NOMO-1 treated with DMSO at 0.1 percent for 48 hours (cell line): Measurements from ENCODE around the gene FHL1.
"Not testable (repeated sequence)": the region's sequence is repeated elsewhere in the genome, so short reads cannot be mapped to it uniquely, and the experiment has no call there.

Experiments
- DNase-seq: peaks from one replicate; lab custom pipeline; 2025; ENCODE audit not compliant: unreplicated experiment; lab: John Stamatoyannopoulos, UW

The FHL1 gene

GRCh38 chrX:136206916-136207315 lies 59.6 kb downstream of the FHL1 start:
- no peak for DNase-seq

DNA sequence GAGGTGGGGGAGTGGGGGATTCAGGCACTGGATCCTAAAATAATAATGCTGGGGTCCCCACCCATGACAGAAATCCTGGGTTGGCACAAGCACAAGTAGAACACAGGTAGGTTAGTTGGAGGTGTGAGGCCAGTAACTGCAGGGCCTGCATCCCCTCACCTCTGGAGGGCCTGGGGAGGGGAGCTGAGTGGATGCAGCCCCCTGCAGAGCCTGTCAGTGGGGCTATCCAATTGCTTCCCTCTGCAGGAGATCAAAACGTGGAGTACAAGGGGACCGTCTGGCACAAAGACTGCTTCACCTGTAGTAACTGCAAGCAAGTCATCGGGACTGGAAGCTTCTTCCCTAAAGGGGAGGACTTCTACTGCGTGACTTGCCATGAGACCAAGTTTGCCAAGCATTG lies 60.2 kb downstream of the FHL1 start:
- DNase-seq, result no peak

GRCh38 chrX:136209016-136209738 lies 61.8 kb downstream of the FHL1 start:
- peak; percentile 0 for DNase-seq

- no peak for DNase-seq
Observed at GRCh38 chrX:136209751-136210150, 62.4 kb downstream of the FHL1 start.

GRCh38 chrX:136210243-136210642 lies 62.9 kb downstream of the FHL1 start:
- DNase-seq, result peak; percentile 34

GRCh38 chrX:136210806-136211205 lies 63.5 kb downstream of the FHL1 start:
- peak; percentile 42 for DNase-seq

- no peak for DNase-seq
Observed at GRCh38 chrX:136211766-136212556, 64.6 kb downstream of the FHL1 start.

GRCh38 chrX:136212557-136213111 lies 65.3 kb downstream of the FHL1 start:
- DNase-seq, result no peak

DNA sequence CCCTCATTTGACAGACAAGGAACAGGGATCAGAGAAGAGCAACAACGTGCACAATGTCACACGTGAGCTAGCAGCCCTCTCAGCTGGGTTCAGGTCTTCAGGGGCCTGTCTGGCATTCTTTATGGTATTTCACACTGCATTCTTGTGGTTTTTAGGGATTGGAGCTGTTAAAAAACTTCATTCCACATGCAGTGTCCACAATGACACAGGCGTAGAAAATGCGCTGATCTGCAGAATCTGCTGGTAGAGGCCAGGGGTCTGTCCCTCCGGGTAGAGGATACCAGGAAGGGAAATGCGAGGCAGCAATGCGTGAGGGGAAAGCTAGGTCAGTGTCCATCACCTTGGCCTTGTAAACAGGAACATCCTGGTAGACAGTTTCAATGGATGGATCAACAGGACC lies 67.2 kb downstream of the FHL1 start:
- DNase-seq, result no peak

DNA sequence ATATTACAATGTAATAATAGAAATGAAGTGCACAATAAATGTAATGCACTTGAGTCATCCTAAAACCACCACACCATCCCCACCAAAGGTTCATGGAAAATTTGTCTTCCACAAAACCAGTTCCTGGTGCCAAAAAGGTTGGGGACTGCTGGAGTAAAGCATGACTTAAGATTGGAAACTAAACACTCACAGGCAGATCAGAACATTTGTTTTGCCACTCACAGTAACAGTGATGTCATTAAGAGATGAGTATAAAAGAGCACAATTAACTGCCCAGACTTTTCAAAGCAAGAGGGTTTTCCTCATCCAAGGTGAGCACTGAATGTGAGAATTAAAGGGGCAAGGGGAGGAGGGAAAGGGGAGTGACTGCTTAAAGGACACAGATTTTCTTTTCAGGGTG lies 68.2 kb downstream of the FHL1 start:
- DNase-seq, result no peak

- no peak for DNase-seq
Observed at GRCh38 chrX:136219893-136220292, 72.6 kb downstream of the FHL1 start.

- no peak for DNase-seq
Observed at GRCh38 chrX:136220540-136220939, 73.2 kb downstream of the FHL1 start.

DNA sequence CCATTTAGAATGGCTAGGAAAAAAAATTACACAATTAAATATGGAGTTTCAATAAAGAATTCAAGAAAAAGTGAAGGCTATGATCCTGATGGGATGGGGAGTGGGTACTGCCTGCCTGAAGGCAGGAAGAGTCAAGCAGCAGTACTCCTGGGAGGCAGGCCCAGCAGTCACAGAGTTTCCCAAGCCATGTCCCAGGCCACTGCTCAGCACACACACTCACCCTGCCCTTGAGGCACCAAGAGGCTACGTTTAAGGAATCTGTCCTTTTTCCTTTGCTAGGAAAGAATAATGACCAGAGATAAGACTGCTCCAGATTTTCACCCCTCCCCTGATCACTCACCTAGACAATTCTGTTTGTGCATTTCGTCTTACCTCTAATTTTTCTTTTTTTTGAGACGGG lies 73.6 kb downstream of the FHL1 start:
- no peak for DNase-seq

DNA sequence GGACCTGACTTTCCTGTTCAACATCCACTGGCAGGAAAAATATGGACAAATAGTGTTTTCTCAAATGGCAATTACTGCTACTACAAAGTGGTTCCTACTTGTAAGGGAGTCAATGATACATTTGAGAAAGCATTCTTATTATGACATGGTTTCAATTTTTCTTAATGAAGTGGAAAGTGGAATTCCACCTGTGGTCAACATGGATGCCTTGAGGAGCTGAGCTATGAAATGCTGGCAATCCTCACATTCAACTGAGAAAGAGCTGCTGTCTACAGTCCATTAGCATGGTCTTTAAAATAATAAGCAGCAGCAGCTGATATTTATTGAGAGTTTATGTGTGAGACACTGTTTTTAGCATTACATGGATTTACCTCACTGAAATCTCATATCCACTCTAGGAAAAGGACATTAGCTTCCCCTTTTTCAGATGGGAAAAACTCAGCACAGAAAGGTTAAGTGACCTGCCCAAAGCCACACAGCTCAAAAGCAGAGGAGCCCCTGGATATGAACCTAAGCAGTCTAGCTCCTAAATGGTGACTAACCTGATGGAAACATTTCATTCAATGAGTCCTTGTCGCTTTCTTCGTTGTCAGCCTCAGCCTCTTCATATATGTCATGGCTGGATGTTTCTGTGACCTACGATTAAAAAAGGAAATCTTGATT lies 74.6 kb downstream of the FHL1 start:
- DNase-seq, result no peak

DNA sequence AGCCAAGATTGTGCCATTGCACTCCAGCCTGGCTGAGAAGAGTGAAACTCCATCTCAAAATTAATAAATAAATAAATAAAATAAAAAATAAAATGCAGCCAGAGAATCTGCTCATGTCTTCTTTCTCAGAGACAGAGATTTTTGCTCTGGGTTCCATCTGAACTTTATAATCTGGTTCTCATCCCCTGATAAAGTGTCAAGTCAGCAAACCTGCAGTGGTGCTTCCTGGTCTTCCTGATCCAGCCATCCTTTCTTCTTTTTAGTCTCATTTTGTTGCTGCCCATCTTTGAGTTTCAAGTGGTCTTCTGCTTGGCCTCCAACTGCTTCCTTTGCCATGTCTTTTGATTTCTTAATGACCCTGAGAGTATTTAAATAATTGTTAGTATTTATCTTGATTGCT lies 79.7 kb downstream of the FHL1 start:
- no peak for DNase-seq

DNA sequence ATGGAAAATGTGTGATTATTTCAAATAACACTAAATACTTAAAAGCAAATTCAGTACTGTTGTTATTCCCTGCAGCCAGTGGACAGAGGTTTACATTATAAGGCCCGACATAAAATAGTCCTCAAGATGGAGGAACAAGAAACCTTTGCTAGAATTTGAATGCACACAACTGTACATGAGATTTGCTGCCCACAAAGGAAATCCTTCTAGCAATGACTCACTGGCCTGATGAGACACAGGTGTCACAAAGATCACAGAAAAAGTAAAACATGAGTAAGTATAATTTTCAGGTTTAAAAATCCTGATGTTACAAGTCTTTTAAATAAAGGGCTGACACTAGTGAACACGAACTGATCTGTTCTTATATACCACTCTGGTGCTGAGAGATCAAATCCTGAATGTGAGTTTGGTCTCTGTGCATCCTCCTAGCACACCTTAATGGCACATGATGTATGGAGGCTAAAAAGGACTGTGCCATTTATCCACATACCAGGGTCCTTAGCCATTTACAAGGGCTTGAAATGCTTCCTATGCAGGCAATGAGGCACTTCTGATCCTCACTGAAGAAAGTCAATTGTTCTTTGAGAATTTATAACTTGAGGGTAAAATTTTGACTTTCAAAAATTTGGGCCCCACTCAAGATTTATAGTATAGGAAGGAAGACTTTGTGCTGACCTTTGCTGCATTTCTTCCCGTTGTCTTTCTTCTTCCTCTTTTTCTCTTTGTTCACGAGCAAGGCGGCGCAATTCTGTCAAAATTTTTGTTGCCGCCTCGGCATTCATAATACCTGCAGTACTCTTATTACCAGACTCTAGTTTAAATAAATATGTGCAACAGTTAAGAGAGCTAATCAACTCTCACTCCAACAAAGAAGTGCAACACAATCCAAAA lies 80.9 kb downstream of the FHL1 start:
- peak; percentile 51 for DNase-seq

DNA sequence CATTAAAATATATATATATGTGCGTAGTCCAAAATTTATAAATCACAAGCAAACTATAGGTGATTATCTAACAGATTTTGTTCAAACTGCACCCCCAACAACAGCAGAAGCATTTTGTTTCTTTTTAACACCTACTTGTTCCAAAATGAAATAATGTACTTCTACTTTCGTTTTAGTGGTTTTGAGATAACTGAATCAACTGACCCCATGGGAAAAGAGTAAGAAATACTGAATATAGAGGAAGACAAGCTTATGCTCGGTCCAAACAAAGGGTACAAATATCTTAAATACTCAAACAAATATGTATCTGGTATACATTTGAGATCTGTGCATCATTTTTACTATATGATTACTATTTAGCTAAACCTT lies 81.5 kb downstream of the FHL1 start:
- no peak for DNase-seq

DNA sequence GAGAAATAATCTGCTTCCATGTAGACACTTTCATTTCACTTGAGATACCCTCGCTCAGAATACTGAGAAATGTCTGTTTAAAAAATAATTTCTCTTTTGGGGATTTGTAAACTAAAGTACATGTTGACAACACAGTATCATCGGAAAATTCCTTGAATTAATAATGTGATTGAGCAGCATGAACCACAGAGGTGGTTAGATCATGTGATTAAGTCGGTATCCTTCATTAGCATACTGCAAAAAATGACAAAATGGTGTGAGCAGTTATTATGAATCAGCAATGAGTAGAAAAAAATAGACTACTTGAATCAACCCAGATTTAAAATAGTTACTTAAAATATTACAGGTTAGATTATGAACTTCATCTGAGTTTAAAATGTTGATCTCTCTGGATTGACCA lies 89.7 kb downstream of the FHL1 start:
- DNase-seq, result no peak

DNA sequence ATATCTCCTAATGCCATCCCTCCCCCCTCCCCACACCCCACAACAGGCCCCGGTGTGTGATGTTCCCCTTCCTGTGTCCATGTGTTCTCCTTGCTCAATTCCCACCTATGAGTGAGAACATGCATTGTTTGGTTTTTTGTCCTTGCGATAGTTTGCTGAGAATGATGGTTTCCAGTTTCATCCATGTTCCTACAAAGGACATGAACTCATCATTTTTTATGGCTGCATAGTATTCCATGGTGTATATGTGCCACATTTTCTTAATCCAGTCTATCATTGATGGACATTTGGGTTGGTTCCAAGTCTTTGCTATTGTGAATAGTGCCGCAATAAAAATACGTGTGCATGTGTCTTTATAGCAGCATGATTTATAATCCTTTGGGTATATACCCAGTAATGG lies 90.5 kb downstream of the FHL1 start:
- not testable (repeated sequence) for DNase-seq

DNA sequence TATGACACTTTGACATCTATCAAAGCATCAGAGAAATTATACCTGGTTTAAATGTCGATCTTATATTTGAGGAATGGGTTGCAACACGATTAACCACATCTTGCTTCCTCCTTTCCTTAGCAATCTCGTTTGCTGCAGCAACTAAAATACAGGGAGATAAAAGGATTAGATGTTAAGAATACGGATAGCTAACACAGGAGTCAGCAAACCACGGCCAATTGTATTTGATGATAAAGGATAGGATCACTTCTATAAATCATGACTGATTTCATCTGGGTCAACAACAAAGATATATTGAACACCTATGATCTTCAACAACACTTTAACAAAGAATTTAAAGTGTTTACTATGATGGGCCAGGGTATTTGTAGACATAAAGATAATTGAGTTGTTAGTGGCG lies 98.9 kb downstream of the FHL1 start:
- DNase-seq, result no peak
